Thoracic aorta (tissue), 2 donors: ENCODE results near the gene UVRAG. TPM values are rescaled to one million over a fixed set of nuclear protein-coding genes. Genes with fewer than 3 reads are reported as not detected.

Source experiments
- ATAC-seq: fragments of 150-250 bp; one replicate; pipeline ENCODE4 v1.8.0; 2017; ENCODE audit warnings: low read depth; ENCODE audit not compliant: insufficient number of reproducible peaks, low FRiP score
- DNase-seq: peaks from one replicate; pipeline ENCODE4 v3.0.0-alpha.2; 2020; ENCODE audit warnings: low spot score
- H3K27ac ChIP-seq, 2 donors: fragments of 200-600 bp; sonication (generic); 1 replicate in 1 of 2; 2 replicates in 1 of 2; pipeline ENCODE4 v1.5.1; 2016; ENCODE audit warnings: mild to moderate bottlenecking in 2 of 2, moderate library complexity in 2 of 2
- H3K27me3 ChIP-seq: fragments of 200-600 bp; sonication (generic); replicated peaks from 2 replicates; pipeline ENCODE4 v1.6.0; 2016; ENCODE audit warnings: mild to moderate bottlenecking; ENCODE audit not compliant: insufficient read depth
- H3K36me3 ChIP-seq: fragments of 200-600 bp; sonication (generic); one replicate; pipeline ENCODE4 v1.5.1; 2016
- H3K4me1 ChIP-seq, 2 donors: fragments of 200-600 bp; sonication (generic); 1 replicate in 1 of 2; 2 replicates in 1 of 2; pipeline versions ENCODE4 v1.5.1 to v1.6.0; 2016; ENCODE audit warnings: low read depth in 2 of 2, mild to moderate bottlenecking in 1 of 2; ENCODE audit not compliant: control insufficient read depth in 1 of 2
- H3K4me3 ChIP-seq: fragments of 200-600 bp; sonication (generic); 2 replicates; pipeline ENCODE4 v1.5.1; 2016; ENCODE audit warnings: mild to moderate bottlenecking
- H3K9me3 ChIP-seq: fragments of 200-600 bp; sonication (generic); 2 replicates; pipeline ENCODE4 v1.5.1; 2016
- total RNA-seq, 2 donors: library from RNA; depleted of rRNA; stranded (reverse); fragments of >200 nt; gene quantifications; one replicate each; pipeline versions ENCODE4 v1.1.0 to v1.2.3, GENCODE V29; 2016
- TF ChIP-seq, protein P1 (sequence below): fragments of 200-600 bp; sonication (generic); IDR thresholded peaks from one replicate; pipeline ENCODE4 v1.5.1; 2019; ENCODE audit warnings: antibody characterized with exemption

UVRAG gene
- total RNA-seq, 2 donors from 2014 or later = 20.4 to 27.7 TPM

DNA sequence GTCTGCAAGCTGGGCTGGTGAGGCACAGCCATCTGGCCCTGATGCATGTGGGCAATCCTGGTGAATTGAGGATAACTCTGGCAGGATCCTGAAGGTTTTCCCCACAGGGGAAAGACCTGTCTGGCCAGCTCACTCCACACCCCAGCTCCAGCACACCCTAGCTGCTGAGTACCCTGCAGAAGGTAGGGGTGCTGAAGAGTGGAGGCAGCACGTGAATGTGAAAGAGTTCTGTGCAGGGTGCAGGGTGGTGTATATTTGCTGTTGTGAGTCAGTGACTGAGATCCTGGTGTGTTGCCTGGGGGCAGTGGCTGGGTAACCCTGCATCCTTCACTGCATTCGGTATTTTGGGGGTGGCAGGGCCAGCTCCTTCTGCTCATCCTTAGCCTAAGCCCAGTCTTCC is 24.0 kb upstream of the UVRAG start:
- H3K4me1 ChIP-seq = no peaks in the 10 kb centered on the region
- no peaks in the 10 kb centered on the region for H3K9me3 ChIP-seq
- no peaks in the 10 kb centered on the region for H3K27me3 ChIP-seq
- no peak for ATAC-seq
- no peak overlapping the region for H3K27ac ChIP-seq
- DNase-seq = no peak
- TF ChIP-seq, protein P1, sequence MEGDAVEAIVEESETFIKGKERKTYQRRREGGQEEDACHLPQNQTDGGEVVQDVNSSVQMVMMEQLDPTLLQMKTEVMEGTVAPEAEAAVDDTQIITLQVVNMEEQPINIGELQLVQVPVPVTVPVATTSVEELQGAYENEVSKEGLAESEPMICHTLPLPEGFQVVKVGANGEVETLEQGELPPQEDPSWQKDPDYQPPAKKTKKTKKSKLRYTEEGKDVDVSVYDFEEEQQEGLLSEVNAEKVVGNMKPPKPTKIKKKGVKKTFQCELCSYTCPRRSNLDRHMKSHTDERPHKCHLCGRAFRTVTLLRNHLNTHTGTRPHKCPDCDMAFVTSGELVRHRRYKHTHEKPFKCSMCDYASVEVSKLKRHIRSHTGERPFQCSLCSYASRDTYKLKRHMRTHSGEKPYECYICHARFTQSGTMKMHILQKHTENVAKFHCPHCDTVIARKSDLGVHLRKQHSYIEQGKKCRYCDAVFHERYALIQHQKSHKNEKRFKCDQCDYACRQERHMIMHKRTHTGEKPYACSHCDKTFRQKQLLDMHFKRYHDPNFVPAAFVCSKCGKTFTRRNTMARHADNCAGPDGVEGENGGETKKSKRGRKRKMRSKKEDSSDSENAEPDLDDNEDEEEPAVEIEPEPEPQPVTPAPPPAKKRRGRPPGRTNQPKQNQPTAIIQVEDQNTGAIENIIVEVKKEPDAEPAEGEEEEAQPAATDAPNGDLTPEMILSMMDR = no peak
- H3K36me3 ChIP-seq = no peaks in the 10 kb centered on the region
- no peak overlapping the region for H3K4me3 ChIP-seq

DNA sequence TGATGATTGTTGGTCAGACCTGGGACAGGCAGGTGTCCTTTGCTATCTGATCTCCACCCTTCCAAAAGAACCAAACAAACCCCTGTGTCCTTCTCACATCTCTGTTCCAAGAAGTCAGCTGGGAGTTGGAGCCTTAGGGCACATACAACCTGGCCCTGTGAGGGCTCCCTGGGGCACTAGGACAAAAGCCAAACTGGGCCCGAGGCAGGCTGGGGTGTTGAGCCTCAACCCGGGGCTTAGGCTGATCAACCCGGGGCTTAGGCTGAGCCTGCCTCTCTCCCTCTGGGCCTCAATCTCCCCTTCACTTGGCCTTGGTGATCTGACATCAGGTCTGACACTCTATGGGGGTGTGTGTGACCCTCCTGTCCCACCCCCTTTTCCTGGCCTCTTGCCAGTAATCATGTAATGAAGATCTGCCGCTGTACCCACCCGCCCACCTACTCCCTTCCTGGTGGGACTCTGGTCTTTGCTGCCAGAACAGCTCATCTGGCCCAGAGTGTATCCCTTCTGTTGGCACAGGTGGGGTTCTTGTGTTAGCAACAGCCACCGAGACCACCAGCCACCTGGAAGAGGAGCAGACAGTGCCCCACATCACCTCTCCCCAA is 22.8 kb upstream of the UVRAG start:
- DNase-seq = no peak
- ATAC-seq = no peak
- Histone ChIP-seq H3K27me3 (no peaks in the 10 kb centered on the region), H3K36me3 (no peaks in the 10 kb centered on the region), H3K27ac (no peak overlapping the region), H3K4me3 (no peak overlapping the region), H3K9me3 (no peaks in the 10 kb centered on the region), H3K4me1 (no peaks in the 10 kb centered on the region)
- TF ChIP-seq, protein P1 = no peak

DNA sequence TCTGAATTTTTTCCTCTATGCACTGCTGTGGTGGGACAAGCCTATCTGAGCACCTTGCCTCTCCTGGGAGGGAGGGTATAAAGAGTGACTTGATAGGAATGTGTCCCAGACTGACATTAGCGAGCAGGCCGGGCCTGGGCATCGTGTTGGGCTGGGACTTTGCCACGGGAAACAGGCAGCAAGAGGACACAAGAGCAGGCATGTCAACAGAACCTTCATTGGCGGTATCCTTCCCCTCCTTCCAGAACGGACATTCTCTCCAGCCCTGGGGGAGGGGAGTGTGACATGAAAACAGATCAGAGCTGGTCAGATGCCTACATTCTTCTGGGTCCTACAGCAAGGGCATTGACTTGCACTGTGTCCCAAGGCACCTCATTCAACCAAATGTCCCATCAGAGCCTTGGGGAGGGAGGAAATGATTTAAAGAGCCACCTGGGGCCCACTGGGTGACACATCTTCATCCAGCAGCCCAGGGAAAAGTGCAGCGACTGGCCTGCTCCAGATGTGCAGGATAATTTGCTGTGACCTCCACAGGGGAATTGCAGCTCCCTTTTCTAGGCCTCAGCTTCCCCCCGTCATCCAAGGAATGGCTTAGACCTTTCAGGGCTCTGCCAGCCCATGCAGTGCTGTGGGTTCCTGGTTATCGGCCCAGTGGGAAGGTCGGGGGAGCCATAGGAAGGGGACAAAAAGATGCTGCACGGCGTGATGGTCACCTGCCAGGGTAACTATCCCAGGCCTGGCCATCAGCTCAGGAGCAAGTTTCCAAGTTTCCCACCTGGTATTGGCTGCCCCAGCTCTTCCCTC is 21.8 kb upstream of the UVRAG start:
- DNase-seq (no peak), ATAC-seq (no peak)
- Histone ChIP-seq H3K4me3 (no peak overlapping the region), H3K36me3 (no peaks in the 10 kb centered on the region), H3K9me3 (no peaks in the 10 kb centered on the region), H3K4me1 (no peaks in the 10 kb centered on the region), H3K27ac (no peak overlapping the region), H3K27me3 (no peaks in the 10 kb centered on the region)
- TF ChIP-seq, protein P1 = no peak

DNA sequence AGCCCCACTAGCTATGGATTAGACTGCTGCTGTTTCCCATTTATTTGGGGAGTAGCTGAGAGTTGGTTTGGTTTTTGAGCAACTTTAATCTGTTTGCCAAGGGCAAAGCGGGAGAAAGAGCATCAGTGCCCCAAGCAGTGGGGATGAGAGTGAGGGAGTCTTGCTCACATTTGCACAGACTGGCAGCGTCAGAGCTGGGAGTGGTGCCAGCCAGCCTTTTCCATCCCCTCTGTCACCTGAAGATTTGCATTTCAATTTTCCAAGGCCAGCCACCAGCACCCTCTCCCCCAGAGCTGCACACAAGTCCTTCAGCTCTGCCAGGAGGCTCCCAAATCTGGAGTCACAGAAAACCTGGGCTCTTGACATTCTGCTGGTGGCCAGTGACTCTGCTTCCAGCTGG is 21.0 kb upstream of the UVRAG start:
- DNase-seq (no peak), ATAC-seq (no peak)
- Histone ChIP-seq H3K4me1 (no peaks in the 10 kb centered on the region), H3K9me3 (no peaks in the 10 kb centered on the region), H3K27ac (no peak overlapping the region), H3K4me3 (no peak overlapping the region), H3K27me3 (no peaks in the 10 kb centered on the region), H3K36me3 (no peaks in the 10 kb centered on the region)
- TF ChIP-seq, protein P1 = no peak

DNA sequence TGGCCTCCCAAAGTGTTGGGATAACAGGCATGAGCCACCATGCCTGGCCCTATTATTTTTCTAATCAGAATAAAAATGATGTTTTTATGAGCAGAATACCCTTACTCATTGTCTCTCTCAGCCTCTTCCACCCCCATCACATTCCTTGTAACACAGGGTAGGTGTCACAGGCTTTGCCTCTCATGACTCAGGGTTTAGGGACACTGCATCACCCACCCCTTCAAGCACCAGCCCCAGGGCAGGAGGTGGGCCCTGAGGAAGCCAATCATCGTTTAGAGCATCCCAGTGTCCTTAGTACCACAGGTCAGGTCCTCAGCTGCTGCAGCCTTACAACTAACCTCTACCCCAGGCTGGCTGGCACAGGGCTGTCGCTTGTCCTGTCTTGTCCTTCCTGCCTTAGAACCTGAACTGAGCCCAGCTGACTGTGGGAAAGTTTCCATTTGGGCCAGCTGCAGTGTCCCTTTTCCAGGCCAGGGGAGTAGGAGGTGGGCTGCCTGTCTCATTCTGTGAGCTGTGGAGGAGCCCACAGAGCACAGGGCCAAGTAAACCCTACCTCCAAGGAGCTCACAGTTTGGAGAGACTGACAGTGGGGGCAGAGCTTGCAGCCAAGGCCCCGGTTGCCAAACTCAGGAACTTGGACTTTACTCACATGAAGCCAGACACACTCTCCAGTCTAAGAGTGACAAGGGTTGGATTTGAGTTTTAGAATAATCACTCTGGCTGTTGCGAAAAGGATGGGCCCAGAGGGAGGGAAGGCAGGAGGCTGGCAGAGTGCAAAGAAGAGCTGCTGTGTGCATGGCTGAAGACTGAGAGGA is 19.5 kb upstream of the UVRAG start:
- H3K4me1 ChIP-seq = no peaks in the 10 kb centered on the region
- TF ChIP-seq, protein P1 = no peak
- no peaks in the 10 kb centered on the region for H3K9me3 ChIP-seq
- no peaks in the 10 kb centered on the region for H3K27me3 ChIP-seq
- H3K36me3 ChIP-seq = no peaks in the 10 kb centered on the region
- H3K4me3 ChIP-seq = no peak overlapping the region
- DNase-seq (no peak), ATAC-seq (no peak)
- H3K27ac ChIP-seq = no peak overlapping the region
